ENCODE measurements around the gene TFDP2. TPM values are rescaled to one million over a fixed set of nuclear protein-coding genes. Genes with fewer than 3 reads are reported as not detected.
A peak's percentile ranks its signal among the peaks of the same experiment; 100 is the strongest.
"Not testable (repeated sequence)": the region's sequence is repeated elsewhere in the genome, so short reads cannot be mapped to it uniquely, and the experiment has no call there.

The TFDP2 gene
- total RNA-seq, 1 donor from 2014 or later = 11.6 TPM

GRCh38 chr3:142105991-142106390, 43.4 kb downstream of the TFDP2 start:
- Histone ChIP-seq H3K27me3 (ENCODE audit: control insufficient read depth, insufficient read depth, low read length) (no peaks in the 10 kb centered on the region), H3K36me3 (ENCODE audit: control insufficient read depth, insufficient read depth, low read length) (no peaks in the 10 kb centered on the region), H3K4me3 (ENCODE audit: low read depth, low read length) (no peak overlapping the region)
- FAIRE-seq = no peak
- TF ChIP-seq CTCF (IDR thresholded peaks at IDR 0.05; ENCODE audit: insufficient read depth, low read length, severe bottlenecking) = no peak
- DNase-seq (ENCODE audit: low read depth) = no peak

- DNase-seq (ENCODE audit: low read depth) (no peak), FAIRE-seq (no peak)
- Histone ChIP-seq H3K36me3 (ENCODE audit: control insufficient read depth, insufficient read depth, low read length) (no peaks in the 10 kb centered on the region), H3K27me3 (ENCODE audit: control insufficient read depth, insufficient read depth, low read length) (no peaks in the 10 kb centered on the region), H3K4me3 (ENCODE audit: low read depth, low read length) (no peak overlapping the region)
- no peak for TF ChIP-seq CTCF (IDR thresholded peaks at IDR 0.05; ENCODE audit: insufficient read depth, low read length, severe bottlenecking)
Observed at GRCh38 chr3:142104763-142105162, 44.6 kb downstream of the TFDP2 start.

GRCh38 chr3:142098964-142099363, 50.4 kb downstream of the TFDP2 start:
- Histone ChIP-seq H3K4me3 (ENCODE audit: low read depth, low read length) (no peak overlapping the region), H3K36me3 (ENCODE audit: control insufficient read depth, insufficient read depth, low read length) (no peaks in the 10 kb centered on the region), H3K27me3 (ENCODE audit: control insufficient read depth, insufficient read depth, low read length) (no peaks in the 10 kb centered on the region)
- no peak for FAIRE-seq
- DNase-seq (ENCODE audit: low read depth) = peak; percentile 58
- no peak for TF ChIP-seq CTCF (IDR thresholded peaks at IDR 0.05; ENCODE audit: insufficient read depth, low read length, severe bottlenecking)

GRCh38 chr3:142097099-142097843, 52.1 kb downstream of the TFDP2 start:
- FAIRE-seq (no peak), DNase-seq (ENCODE audit: low read depth) (no peak)
- no peak for TF ChIP-seq CTCF (IDR thresholded peaks at IDR 0.05; ENCODE audit: insufficient read depth, low read length, severe bottlenecking)
- Histone ChIP-seq H3K4me3 (ENCODE audit: low read depth, low read length) (no peak overlapping the region), H3K27me3 (ENCODE audit: control insufficient read depth, insufficient read depth, low read length) (no peaks in the 10 kb centered on the region), H3K36me3 (ENCODE audit: control insufficient read depth, insufficient read depth, low read length) (no peaks in the 10 kb centered on the region)

- Histone ChIP-seq H3K36me3 (ENCODE audit: control insufficient read depth, insufficient read depth, low read length) (no peaks in the 10 kb centered on the region), H3K4me3 (ENCODE audit: low read depth, low read length) (no peak overlapping the region), H3K27me3 (ENCODE audit: control insufficient read depth, insufficient read depth, low read length) (no peaks in the 10 kb centered on the region)
- no peak for DNase-seq (ENCODE audit: low read depth)
- TF ChIP-seq CTCF (IDR thresholded peaks at IDR 0.05; ENCODE audit: insufficient read depth, low read length, severe bottlenecking) = no peak
- FAIRE-seq = no peak
Observed at GRCh38 chr3:142095841-142096240, 53.5 kb downstream of the TFDP2 start.

GRCh38 chr3:142088925-142089324, 60.4 kb downstream of the TFDP2 start:
- not testable (repeated sequence) for H3K36me3 ChIP-seq (ENCODE audit: control insufficient read depth, insufficient read depth, low read length); DNase-seq (ENCODE audit: low read depth); H3K27me3 ChIP-seq (ENCODE audit: control insufficient read depth, insufficient read depth, low read length); H3K4me3 ChIP-seq (ENCODE audit: low read depth, low read length); FAIRE-seq

Measured in bronchial epithelial cell (primary cell).